A673 (cell line): Measurements from ENCODE around the gene BEST2. TPM values are rescaled to one million over a fixed set of nuclear protein-coding genes. Genes with fewer than 3 reads are reported as not detected.

Experiments
- BruUV-seq: library from RNA; stranded (reverse); fragments of 400-500 nt; replicated peaks from 2 replicates; lab custom pipeline; 2021; lab: Mats Ljungman, UMichigan
- CTCF ChIA-PET: fragments of 300-600 bp; sonication (Branson Sonifier 250); formaldehyde crosslinking; loops from one replicate; lab custom pipeline; 2022; ENCODE audit warnings: antibody characterized with exemption; lab: Charles Lee
- POLR2A ChIA-PET: fragments of 300-600 bp; sonication (Branson Sonifier 250); formaldehyde crosslinking; loops from one replicate; lab custom pipeline; 2022; ENCODE audit warnings: antibody characterized with exemption; ENCODE audit not compliant: low non-redundant PET; lab: Charles Lee
- DNase-seq: peaks from one replicate; pipeline ENCODE4 v3.0.0-alpha.2; 2015; ENCODE audit warnings: low spot score
- H3K27ac ChIP-seq: fragments of 200-600 bp; sonication (generic); 2 replicates; pipeline ENCODE4 v1.5.1; 2016; ENCODE audit warnings: mixed run types, low read depth, mild to moderate bottlenecking, mixed read lengths, antibody characterized with exemption, low read length; ENCODE audit not compliant: poor library complexity, severe bottlenecking
- H3K27me3 ChIP-seq: fragments of 200-600 bp; sonication (generic); replicated peaks from 2 replicates; pipeline ENCODE4 v1.6.1; 2017; ENCODE audit warnings: mixed run types, low read depth, mild to moderate bottlenecking, mixed read lengths, antibody characterized with exemption, low read length; ENCODE audit not compliant: insufficient read depth, poor library complexity
- H3K36me3 ChIP-seq: fragments of 200-600 bp; sonication (generic); 2 replicates; pipeline ENCODE4 v1.6.1; 2016; ENCODE audit warnings: mixed run types, mild to moderate bottlenecking, mixed read lengths, antibody characterized with exemption, low read length; ENCODE audit not compliant: insufficient read depth, poor library complexity, severe bottlenecking
- H3K4me1 ChIP-seq: fragments of 200-600 bp; sonication (generic); 2 replicates; pipeline ENCODE4 v1.6.1; 2017; ENCODE audit warnings: mixed run types, mild to moderate bottlenecking, mixed read lengths, antibody characterized with exemption, low read length; ENCODE audit not compliant: insufficient read depth, poor library complexity, severe bottlenecking
- H3K4me3 ChIP-seq: fragments of 200-600 bp; sonication (generic); 2 replicates; pipeline ENCODE4 v1.5.1; 2016; ENCODE audit warnings: low read depth, mixed run types, mild to moderate bottlenecking, mixed read lengths, low read length; ENCODE audit not compliant: poor library complexity, severe bottlenecking
- H3K9me3 ChIP-seq: fragments of 200-600 bp; sonication (generic); 2 replicates; pipeline ENCODE4 v1.6.1; 2016; ENCODE audit warnings: mixed run types, low read depth, mild to moderate bottlenecking, mixed read lengths, antibody characterized with exemption, low read length; ENCODE audit not compliant: poor library complexity, severe bottlenecking
- CTCF ChIP-seq: fragments of 300-800, 200-600 bp; sonication (generic); conservative IDR thresholded peaks from 2 replicates; pipeline ENCODE4 v1.5.1; 2017; ENCODE audit warnings: low read depth, mild to moderate bottlenecking, antibody characterized with exemption, low read length, moderate library complexity, mixed read lengths
- EZH2 ChIP-seq: fragments of 200-600 bp; sonication (generic); IDR thresholded peaks from 2 replicates; pipeline ENCODE4 v1.6.1; 2017; ENCODE audit warnings: borderline replicate concordance, low read depth, mild to moderate bottlenecking, mixed read lengths, antibody characterized with exemption, low read length; ENCODE audit not compliant: poor library complexity, severe bottlenecking
- intact Hi-C: fragments of 100-400 bp; cut with micrococcal nuclease; formaldehyde crosslinking; loops from one replicate; pipeline ENCODE4 v1.10.0; 2022; ENCODE audit not compliant: unreplicated experiment
- total RNA-seq: library from RNA; stranded (reverse); gene quantifications from 2 replicates; pipeline ENCODE4 v1.2.3, GENCODE V29; 2021

The BEST2 gene
- total RNA-seq, 1 experiment from 2014 or later: not detected

- Histone ChIP-seq H3K27me3 (no peaks in the 10 kb centered on the region), H3K4me3 (no peak overlapping the region), H3K4me1 (peaks cover 2% of the 10 kb centered on the region), H3K9me3 (no peaks in the 10 kb centered on the region), H3K27ac (no peak overlapping the region), H3K36me3 (peaks cover 45% of the 10 kb centered on the region)
- DNase-seq: no peak
- no peak for TF ChIP-seq CTCF
- no peak for TF ChIP-seq EZH2
- no TSS peak for BruUV-seq
- POLR2A ChIA-PET: no interaction called here
- intact Hi-C loops: no loop called here
- CTCF ChIA-PET: interaction anchor here (0.7 kb wide), 2 partner anchors 33 to 122 kb away, joined by 3 read pairs; no protein-coding TSS in a partner anchor
Measured at GRCh38 chr19:12727745-12728433, 23.7 kb upstream of the BEST2 start.

- peaks cover 45% of the 10 kb centered on the region for H3K36me3 ChIP-seq
- no peak overlapping the region for H3K27ac ChIP-seq
- ChIA-PET CTCF (no interaction called here), POLR2A (no interaction called here)
- intact Hi-C loops: no loop called here
- TF ChIP-seq EZH2: no peak
- no peak for TF ChIP-seq CTCF
- H3K4me1 ChIP-seq: peaks cover 9% of the 10 kb centered on the region
- no TSS peak for BruUV-seq
- H3K4me3 ChIP-seq: no peak overlapping the region
- no peaks in the 10 kb centered on the region for H3K27me3 ChIP-seq
- H3K9me3 ChIP-seq: no peaks in the 10 kb centered on the region
- no peak for DNase-seq
Measured at GRCh38 chr19:12730064-12730463, 21.5 kb upstream of the BEST2 start.

- Histone ChIP-seq H3K27ac (peak overlapping the region; percentile 23), H3K27me3 (no peaks in the 10 kb centered on the region), H3K4me3 (no peak overlapping the region), H3K36me3 (peaks cover 45% of the 10 kb centered on the region), H3K4me1 (peaks cover 13% of the 10 kb centered on the region), H3K9me3 (no peaks in the 10 kb centered on the region)
- DNase-seq: no peak
- no TSS peak for BruUV-seq
- no peak for TF ChIP-seq CTCF
- TF ChIP-seq EZH2: no peak
- intact Hi-C loops: no loop called here
- ChIA-PET POLR2A (no interaction called here), CTCF (no interaction called here)
Measured at GRCh38 chr19:12731337-12731736, 20.3 kb upstream of the BEST2 start.
